PFSK-1 (cell line): ENCODE data around the gene RTCA.

Experiments used
- FOXP2 ChIP-seq: optimal IDR thresholded peaks from 2 replicates; pipeline ENCODE3; 2011; ENCODE audit warnings: borderline replicate concordance, control low read depth, inconsistent platforms; ENCODE audit not compliant: insufficient read depth; ENCODE audit errors: extremely low read length, extremely low read depth
- POLR2AphosphoS5 ChIP-seq: IDR thresholded peaks from 2 replicates; pipeline ENCODE4 v1.6.1; 2012; ENCODE audit warnings: low read depth, mild to moderate bottlenecking, control low read depth, low read length, moderate library complexity
- REST ChIP-seq, 2 experiments: IDR thresholded peaks; 2 replicates each; pipeline versions ENCODE4 v1.6.1 to v1.8.0; 2011 to 2012; ENCODE audit warnings: low read depth in 2 of 2, low read length in 2 of 2, control low read depth in 1 of 2, inconsistent platforms in 1 of 2, mild to moderate bottlenecking in 1 of 2, moderate library complexity in 1 of 2; ENCODE audit not compliant: insufficient read depth in 1 of 2
- SIN3A ChIP-seq: IDR thresholded peaks from 2 replicates; pipeline ENCODE4 v1.6.1; 2012; ENCODE audit warnings: mild to moderate bottlenecking, low read length, moderate library complexity, borderline replicate concordance; ENCODE audit not compliant: insufficient read depth
- TAF1 ChIP-seq: IDR thresholded peaks from 2 replicates; pipeline ENCODE4 v1.6.1; 2012; ENCODE audit warnings: low read length, control low read depth, borderline replicate concordance; ENCODE audit not compliant: insufficient read depth

GRCh38 chr1:100328133-100328532 is 62.1 kb downstream of the RTCA start:
- TF ChIP-seq POLR2AphosphoS5 = no peak
- TF ChIP-seq REST (IDR thresholded peaks at IDR 0.05; ENCODE audit: insufficient read depth in 1 of 2, low read depth in 2 of 2, low read length in 2 of 2) = no peak
- no peak for TF ChIP-seq SIN3A
- no peak for TF ChIP-seq TAF1
- TF ChIP-seq FOXP2 = no peak
